GM12872 (cell line): Measurements from ENCODE around the gene ALDH1A3.

Experiments used
- TF ChIP-seq, protein P1 (sequence below): IDR thresholded peaks from 3 replicates; pipeline ENCODE4 v1.5.1; 2011; ENCODE audit warnings: low read depth, mild to moderate bottlenecking, low read length, moderate library complexity; ENCODE audit not compliant: insufficient read depth

The ALDH1A3 gene

DNA sequence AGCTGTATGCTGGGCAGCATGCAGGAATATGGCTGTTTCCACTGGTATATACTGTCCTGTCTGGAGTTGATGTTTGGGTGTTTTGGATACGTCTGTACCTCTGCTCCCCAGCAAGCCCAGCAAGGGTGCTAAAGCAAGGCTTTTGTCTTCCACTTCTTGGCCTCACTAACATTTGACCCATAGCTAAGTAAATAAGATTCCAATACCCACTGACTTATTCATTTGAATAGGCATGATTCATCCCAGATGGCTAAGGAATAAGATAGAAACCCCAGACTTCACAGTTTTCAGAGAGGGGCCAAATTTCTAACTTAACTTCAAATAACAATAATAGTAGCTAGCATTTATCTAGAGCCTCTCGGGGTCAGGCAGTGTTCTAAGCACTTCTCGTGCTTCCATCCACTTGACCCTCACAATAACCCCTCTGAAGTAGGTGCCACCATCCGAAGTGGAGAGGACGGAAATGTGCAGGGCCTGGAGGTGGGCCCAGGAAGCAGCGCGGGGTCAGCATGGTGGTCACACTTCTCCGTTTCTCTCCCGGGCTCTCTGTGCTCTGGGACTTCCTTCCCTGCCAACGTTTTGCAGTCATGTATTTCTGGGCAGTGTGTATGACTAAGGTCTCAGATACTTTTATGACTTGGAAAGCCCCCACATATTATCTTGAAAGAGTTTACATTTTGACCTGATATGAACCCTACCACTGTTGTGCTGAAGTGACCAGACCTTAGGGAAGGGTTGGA is 78.9 kb downstream of the ALDH1A3 start:
- TF ChIP-seq, protein P1, sequence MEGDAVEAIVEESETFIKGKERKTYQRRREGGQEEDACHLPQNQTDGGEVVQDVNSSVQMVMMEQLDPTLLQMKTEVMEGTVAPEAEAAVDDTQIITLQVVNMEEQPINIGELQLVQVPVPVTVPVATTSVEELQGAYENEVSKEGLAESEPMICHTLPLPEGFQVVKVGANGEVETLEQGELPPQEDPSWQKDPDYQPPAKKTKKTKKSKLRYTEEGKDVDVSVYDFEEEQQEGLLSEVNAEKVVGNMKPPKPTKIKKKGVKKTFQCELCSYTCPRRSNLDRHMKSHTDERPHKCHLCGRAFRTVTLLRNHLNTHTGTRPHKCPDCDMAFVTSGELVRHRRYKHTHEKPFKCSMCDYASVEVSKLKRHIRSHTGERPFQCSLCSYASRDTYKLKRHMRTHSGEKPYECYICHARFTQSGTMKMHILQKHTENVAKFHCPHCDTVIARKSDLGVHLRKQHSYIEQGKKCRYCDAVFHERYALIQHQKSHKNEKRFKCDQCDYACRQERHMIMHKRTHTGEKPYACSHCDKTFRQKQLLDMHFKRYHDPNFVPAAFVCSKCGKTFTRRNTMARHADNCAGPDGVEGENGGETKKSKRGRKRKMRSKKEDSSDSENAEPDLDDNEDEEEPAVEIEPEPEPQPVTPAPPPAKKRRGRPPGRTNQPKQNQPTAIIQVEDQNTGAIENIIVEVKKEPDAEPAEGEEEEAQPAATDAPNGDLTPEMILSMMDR = no peak

DNA sequence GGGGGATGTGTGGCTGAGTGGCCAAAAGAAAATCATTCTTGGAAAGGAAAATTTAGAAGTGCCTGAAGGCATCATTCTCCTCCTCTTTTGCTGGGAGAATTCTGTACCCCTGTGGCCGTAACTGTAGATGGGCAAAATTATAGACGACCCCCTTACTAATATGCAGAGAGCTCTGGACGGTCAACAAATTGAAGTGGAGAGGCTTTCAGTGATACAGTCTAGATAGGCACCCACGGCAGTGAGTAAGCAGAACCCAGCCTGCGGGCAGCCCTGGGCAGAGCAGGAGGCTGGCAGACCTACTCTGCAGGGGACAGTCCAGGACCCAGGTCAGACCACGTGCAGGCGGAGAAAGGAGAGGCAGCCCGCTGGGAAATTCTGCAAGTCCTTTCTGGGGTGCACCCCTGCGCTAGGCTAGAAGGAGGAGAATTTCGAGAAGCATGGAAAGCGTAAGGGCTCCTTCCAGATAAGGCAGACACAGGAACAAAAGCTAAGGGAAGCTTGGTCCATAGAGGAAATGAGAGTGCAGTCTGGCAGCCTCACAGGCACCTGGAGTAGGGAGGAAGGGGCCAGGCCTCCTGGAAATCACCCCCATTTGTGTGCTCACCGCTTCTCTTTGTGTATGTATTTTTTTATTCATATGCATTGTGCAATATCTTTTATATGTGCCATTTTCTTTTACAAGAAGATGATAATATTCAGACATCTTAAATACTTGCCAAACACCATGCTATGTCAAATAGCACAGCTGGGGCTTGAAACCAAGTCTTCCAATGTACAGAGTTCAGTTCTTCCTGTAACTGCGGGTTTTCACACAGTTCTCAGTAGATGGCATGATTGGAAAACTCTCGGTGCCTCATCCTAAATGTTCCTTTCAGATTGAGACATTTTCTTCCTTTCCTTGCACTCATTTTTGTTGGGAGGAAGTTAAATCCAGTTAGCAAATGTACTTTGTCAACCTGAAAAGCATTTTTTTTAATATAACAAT is 79.7 kb downstream of the ALDH1A3 start:
- TF ChIP-seq, protein P1 = no peak
